DOHH2 (cell line): ENCODE data around the gene BSDC1.
A peak's percentile ranks its signal among the peaks of the same experiment; 100 is the strongest.

Source experiments
- H3F3A ChIP-seq: fragments of 200-600 bp; sonication (generic), shearing (Covaris generic); 2 replicates; pipeline ENCODE4 v1.6.0; 2016; ENCODE audit warnings: antibody characterized with exemption, mild to moderate bottlenecking; ENCODE audit not compliant: control insufficient read depth, insufficient read depth
- H3K27ac ChIP-seq: fragments of 200-600 bp; sonication (generic); 2 replicates; pipeline ENCODE4 v1.5.1; 2014; ENCODE audit warnings: low read depth, mild to moderate bottlenecking, low read length, moderate library complexity
- H3K27me3 ChIP-seq: fragments of 200-600 bp; sonication (generic); 2 replicates; pipeline ENCODE4 v1.6.1; 2014; ENCODE audit warnings: mild to moderate bottlenecking, low read length, mixed read lengths; ENCODE audit not compliant: control insufficient read depth
- H3K36me3 ChIP-seq: fragments of 200-600 bp; sonication (generic); 2 replicates; pipeline ENCODE4 v1.6.1; 2014; ENCODE audit warnings: mild to moderate bottlenecking, low read length, moderate library complexity, mixed read lengths; ENCODE audit not compliant: control insufficient read depth
- H3K4me1 ChIP-seq: fragments of 200-600 bp; sonication (generic); 2 replicates; pipeline ENCODE4 v1.6.1; 2014; ENCODE audit warnings: mild to moderate bottlenecking, low read length, mixed read lengths; ENCODE audit not compliant: control insufficient read depth
- H3K4me2 ChIP-seq: fragments of 200-600 bp; sonication (generic); 2 replicates; pipeline ENCODE4 v1.6.0; 2014; ENCODE audit warnings: mild to moderate bottlenecking, low read length, moderate library complexity
- H3K4me3 ChIP-seq: fragments of 200-600 bp; sonication (generic); 2 replicates; pipeline ENCODE4 v1.5.1; 2014; ENCODE audit warnings: mild to moderate bottlenecking, low read length, mixed read lengths
- H3K79me2 ChIP-seq: fragments of 200-600 bp; sonication (generic); 2 replicates; pipeline ENCODE4 v1.6.1; 2014; ENCODE audit warnings: mild to moderate bottlenecking, low read length, mixed read lengths; ENCODE audit not compliant: control insufficient read depth
- H3K9me2 ChIP-seq: fragments of 200-600 bp; sonication (generic); replicated peaks from 2 replicates; pipeline ENCODE4 v1.6.1; 2014; ENCODE audit warnings: mild to moderate bottlenecking, low read length, mixed read lengths; ENCODE audit not compliant: control insufficient read depth
- H3K9me3 ChIP-seq: fragments of 200-600 bp; sonication (generic); 2 replicates; pipeline ENCODE4 v1.6.1; 2014; ENCODE audit warnings: antibody characterized with exemption, low read length, mixed read lengths; ENCODE audit not compliant: control insufficient read depth, insufficient read depth
- H4K20me1 ChIP-seq: fragments of 200-600 bp; sonication (generic); 2 replicates; pipeline ENCODE4 v1.6.0; 2014; ENCODE audit warnings: low read depth, mild to moderate bottlenecking, antibody characterized with exemption, low read length, moderate library complexity; ENCODE audit not compliant: control insufficient read depth, insufficient read depth
- CTCF ChIP-seq: fragments of 200-600 bp; sonication (generic); IDR thresholded peaks from one replicate; pipeline ENCODE4 v1.5.1; 2014; ENCODE audit warnings: antibody characterized with exemption, mild to moderate bottlenecking, low read depth, low read length; ENCODE audit not compliant: poor library complexity, severe bottlenecking
- EZH2phosphoT487 ChIP-seq: fragments of 200-600 bp; sonication (generic); IDR thresholded peaks from 2 replicates; pipeline ENCODE4 v1.6.1; 2017; ENCODE audit warnings: borderline replicate concordance, mild to moderate bottlenecking, antibody characterized with exemption, low read length, moderate library complexity, mixed read lengths

BSDC1 gene

GRCh38 chr1:32350785-32351398, 43.3 kb downstream of the BSDC1 start:
- Histone ChIP-seq H3K4me1 (peaks cover 38% of the 10 kb centered on the region), H3K9me2 (no peaks in the 10 kb centered on the region), H3K9me3 (peaks cover 3% of the 10 kb centered on the region; the same call in 1 of the 2 replicates), H3K27ac (peak overlapping the region; percentile 38; the same call in 1 of the 2 replicates), H3K79me2 (no peaks in the 10 kb centered on the region), H3K27me3 (0 out of 2 replicates have a peak, but pooled peaks cover 4% of the 10 kb centered on the region), H3K4me3 (peak overlapping the region; percentile 84), H3F3A (no peaks in the 10 kb centered on the region), H4K20me1 (no peaks in the 10 kb centered on the region), H3K4me2 (peak overlapping the region; percentile 97), H3K36me3 (no peaks in the 10 kb centered on the region)
- TF ChIP-seq EZH2phosphoT487 (no peak), CTCF (peak; percentile 74)

GRCh38 chr1:32349211-32349708, 45.0 kb downstream of the BSDC1 start:
- TF ChIP-seq EZH2phosphoT487 = no peak
- TF ChIP-seq CTCF = no peak

GRCh38 chr1:32346532-32347157, 47.6 kb downstream of the BSDC1 start:
- H3F3A ChIP-seq = no peaks in the 10 kb centered on the region
- H3K4me2 ChIP-seq = no peak overlapping the region

More at GRCh38 chr1:32349211-32349708, 45.0 kb downstream of the BSDC1 start:
- H4K20me1 ChIP-seq = no peaks in the 10 kb centered on the region
- H3K4me1 ChIP-seq = peaks cover 38% of the 10 kb centered on the region
- no peaks in the 10 kb centered on the region for H3F3A ChIP-seq
- H3K79me2 ChIP-seq = no peaks in the 10 kb centered on the region
- peak overlapping the region; percentile 32 for H3K4me2 ChIP-seq
- 0 out of 2 replicates have a peak, but pooled peaks cover 4% of the 10 kb centered on the region for H3K27me3 ChIP-seq
- no peak overlapping the region for H3K27ac ChIP-seq
- no peaks in the 10 kb centered on the region for H3K36me3 ChIP-seq
- peaks cover 3% of the 10 kb centered on the region; the same call in 1 of the 2 replicates for H3K9me3 ChIP-seq
- H3K9me2 ChIP-seq = no peaks in the 10 kb centered on the region
- 0 out of 2 replicates have a peak overlapping the region, but pooled peaks have one; percentile 11 for H3K4me3 ChIP-seq

More at GRCh38 chr1:32346532-32347157, 47.6 kb downstream of the BSDC1 start:
- TF ChIP-seq EZH2phosphoT487 (no peak), CTCF (no peak)
- Histone ChIP-seq H3K4me1 (peaks cover 23% of the 10 kb centered on the region), H3K27me3 (0 out of 2 replicates have a peak, but pooled peaks cover 4% of the 10 kb centered on the region), H3K79me2 (no peaks in the 10 kb centered on the region), H3K36me3 (no peaks in the 10 kb centered on the region), H3K9me3 (peaks cover 3% of the 10 kb centered on the region; the same call in 1 of the 2 replicates), H3K27ac (no peak overlapping the region), H3K4me3 (no peak overlapping the region), H3K9me2 (no peaks in the 10 kb centered on the region), H4K20me1 (no peaks in the 10 kb centered on the region)
